T-helper 1 cell treated with Interleukin-12 subunit alpha and Interleukin-12 subunit beta and Interleukin-4 antibody, amounts not matched to agents 30 ng/mL and 1 ng/mL, for 36 hours (primary cell): ENCODE results near the gene YPEL5. TPM values are rescaled to one million over a fixed set of nuclear protein-coding genes. Genes with fewer than 3 reads are reported as not detected.

Experiments used
- intact Hi-C: fragments of 100-400 bp; cut with micrococcal nuclease; formaldehyde crosslinking; loops from one replicate; pipeline ENCODE4 v1.15.1; 2024
- total RNA-seq: library from RNA; stranded (reverse); gene quantifications from 2 replicates; pipeline ENCODE4 v1.2.3, GENCODE V29; 2022

Gene YPEL5
- total RNA-seq, 1 donor from 2014 or later = 38.5 TPM

- intact Hi-C loops = loop anchor here (1.0 to 10.0 kb wide), 2 partner anchors 13 to 702 kb away; no protein-coding TSS in a partner anchor
These were observed 16.0 kb downstream of the YPEL5 start for GRCh38 chr2:30162806-30163205.

- intact Hi-C loops = loop anchor here (2.0 to 10.0 kb wide), 5 partner anchors 74 to 1160 kb away; no protein-coding TSS in a partner anchor
These were observed 17.5 kb downstream of the YPEL5 start for GRCh38 chr2:30164131-30164925.

- intact Hi-C loops = loop anchor here (1.0 to 10.0 kb wide), 11 partner anchors 43 to 1168 kb away; partner anchors contain the start of gene LBH
These were observed 18.3 kb downstream of the YPEL5 start for GRCh38 chr2:30165050-30165520.

- intact Hi-C loops = loop anchor here (1.0 to 10.0 kb wide), 11 partner anchors 43 to 1168 kb away; partner anchors contain the start of gene LBH
These were observed 18.8 kb downstream of the YPEL5 start for GRCh38 chr2:30165617-30166016.

- intact Hi-C loops = no loop called here
These were observed 25.8 kb downstream of the YPEL5 start for GRCh38 chr2:30172627-30173026.

- intact Hi-C loops = no loop called here
These were observed 30.6 kb downstream of the YPEL5 start for GRCh38 chr2:30177440-30177839.

- intact Hi-C loops = no loop called here
These were observed 31.1 kb downstream of the YPEL5 start for GRCh38 chr2:30177956-30178355.

- intact Hi-C loops = no loop called here
These were observed 32.0 kb downstream of the YPEL5 start for GRCh38 chr2:30178618-30179434.

- intact Hi-C loops = no loop called here
These were observed 32.7 kb downstream of the YPEL5 start for GRCh38 chr2:30179536-30179935.

- intact Hi-C loops = no loop called here
These were observed 33.4 kb downstream of the YPEL5 start for GRCh38 chr2:30180226-30180625.

- intact Hi-C loops = no loop called here
These were observed 34.4 kb downstream of the YPEL5 start for GRCh38 chr2:30181176-30181575.

GRCh38 chr2:30184035-30184434 lies 37.2 kb downstream of the YPEL5 start:
- intact Hi-C loops = no loop called here

- intact Hi-C loops = no loop called here
These were observed 38.4 kb downstream of the YPEL5 start for GRCh38 chr2:30185178-30185577.

- intact Hi-C loops = no loop called here
These were observed 41.5 kb downstream of the YPEL5 start for GRCh38 chr2:30188292-30188691.

- intact Hi-C loops = no loop called here
These were observed 43.8 kb downstream of the YPEL5 start for GRCh38 chr2:30190637-30191036.

GRCh38 chr2:30191107-30191506 lies 44.3 kb downstream of the YPEL5 start:
- intact Hi-C loops = no loop called here

GRCh38 chr2:30191819-30192271 lies 45.0 kb downstream of the YPEL5 start:
- intact Hi-C loops = no loop called here

GRCh38 chr2:30192314-30192713 lies 45.5 kb downstream of the YPEL5 start:
- intact Hi-C loops = no loop called here

- intact Hi-C loops = no loop called here
These were observed 46.4 kb downstream of the YPEL5 start for GRCh38 chr2:30193104-30193681.

- intact Hi-C loops = no loop called here
These were observed 47.6 kb downstream of the YPEL5 start for GRCh38 chr2:30194421-30194820.

GRCh38 chr2:30195016-30195415 lies 48.2 kb downstream of the YPEL5 start:
- intact Hi-C loops = no loop called here
